GM21360 (cell line): Measurements from ENCODE around the gene SPSB1.
"Not testable (repeated sequence)": the region's sequence is repeated elsewhere in the genome, so short reads cannot be mapped to it uniquely, and the experiment has no call there.

Experiments
- ATAC-seq: cut with Tn5 transposase; IDR thresholded peaks from one replicate; pipeline ENCODE4 v1.9.1; 2021; ENCODE audit warnings: mild to moderate bottlenecking, moderate library complexity; ENCODE audit not compliant: unreplicated experiment

SPSB1 gene

DNA sequence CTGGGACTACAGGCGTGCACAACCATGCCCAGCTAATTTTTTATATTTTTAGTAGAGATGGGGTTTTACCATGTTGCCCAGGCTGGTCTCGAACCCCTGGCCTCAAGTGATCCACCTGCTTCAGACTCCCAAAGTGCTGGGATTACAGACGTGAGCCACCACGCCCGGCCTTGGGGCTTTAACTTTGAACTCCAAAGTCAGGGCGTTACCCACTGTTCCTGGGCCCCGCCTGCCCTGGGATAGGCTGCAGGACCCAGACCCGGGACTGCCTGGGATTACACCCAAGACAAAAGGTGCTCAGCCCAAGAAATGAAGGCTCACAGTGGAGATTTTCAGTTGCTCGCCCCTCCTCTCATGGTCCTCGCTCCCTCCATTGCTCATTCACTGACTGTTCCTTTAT lies 92.7 kb downstream of the SPSB1 start:
- ATAC-seq: not testable (repeated sequence)

DNA sequence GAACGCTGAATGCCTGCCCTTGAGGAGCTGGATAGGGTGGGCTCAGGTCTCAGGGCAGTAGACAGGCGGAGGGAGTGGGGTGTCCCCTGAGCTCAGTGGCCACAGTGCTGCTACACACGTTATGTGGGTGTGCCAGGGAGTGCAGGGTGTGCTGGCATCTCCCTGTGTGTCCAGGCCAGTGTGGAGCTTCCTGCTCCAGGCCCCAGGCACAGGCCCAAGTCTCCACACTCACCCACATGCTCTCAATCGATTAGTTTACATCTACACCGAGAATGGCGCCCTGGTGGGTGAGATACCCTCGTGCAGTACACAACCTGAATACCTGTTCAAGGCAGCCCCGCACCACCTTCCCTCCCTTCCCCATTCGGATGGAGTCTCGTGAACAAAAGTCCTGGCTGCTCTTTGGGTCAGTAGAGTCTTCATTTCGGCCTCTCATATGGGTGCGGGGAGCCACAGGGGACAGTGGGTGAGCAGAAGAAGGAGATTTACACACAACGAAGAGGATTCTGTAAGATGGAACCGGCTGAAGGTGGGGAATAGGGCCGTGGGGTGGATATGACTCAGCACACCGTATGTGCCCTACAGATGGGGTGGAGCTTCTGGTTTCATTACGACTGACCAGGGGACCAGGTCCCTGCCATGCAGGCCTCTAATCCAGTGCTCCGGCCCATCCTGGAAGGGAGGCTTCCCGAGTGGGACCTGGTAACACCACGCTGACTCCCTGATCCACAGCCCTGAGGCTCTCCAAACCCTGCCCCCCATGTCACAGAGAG lies 93.3 kb downstream of the SPSB1 start:
- no peak for ATAC-seq

DNA sequence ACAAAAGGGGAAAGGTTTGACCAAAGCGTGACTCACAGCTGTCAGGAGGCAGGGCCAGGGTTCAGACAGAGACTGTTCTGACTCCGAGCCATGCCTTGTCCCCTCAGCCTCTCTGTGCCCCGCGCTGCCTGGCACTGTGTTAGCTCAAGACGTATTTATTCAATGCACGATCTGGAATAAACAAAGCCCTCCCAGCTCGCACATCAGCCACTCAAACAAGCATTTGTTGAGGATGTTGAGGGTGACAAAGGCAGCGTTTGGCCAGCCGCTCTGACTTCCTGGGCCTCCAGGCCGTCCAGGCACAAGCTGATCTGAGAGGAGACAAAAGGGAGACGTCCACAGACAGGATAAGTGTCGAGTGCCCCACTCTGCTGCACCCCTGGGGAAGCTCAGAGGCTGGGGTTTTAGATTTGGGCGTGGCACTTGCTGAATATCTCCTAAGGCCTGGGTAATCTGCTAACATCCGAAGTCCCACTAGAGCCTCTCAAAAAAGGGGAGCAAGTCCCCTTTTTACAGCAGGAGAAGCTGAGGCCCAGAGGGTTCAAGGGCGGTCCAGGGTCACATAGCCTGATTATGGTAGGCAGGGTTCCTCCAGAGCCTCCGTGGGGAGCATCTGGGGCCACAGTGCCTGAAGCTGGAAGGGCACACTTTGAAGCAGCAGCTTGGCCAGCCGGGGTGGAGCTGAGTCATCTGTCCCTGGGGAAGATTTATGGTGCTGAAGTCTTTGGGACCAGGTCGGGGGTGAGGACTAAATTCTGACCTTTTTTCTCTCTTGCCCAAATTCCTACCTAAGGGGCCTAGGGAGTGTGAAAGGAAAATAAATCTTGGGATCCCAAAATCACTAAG lies 95.9 kb downstream of the SPSB1 start:
- no peak for ATAC-seq

DNA sequence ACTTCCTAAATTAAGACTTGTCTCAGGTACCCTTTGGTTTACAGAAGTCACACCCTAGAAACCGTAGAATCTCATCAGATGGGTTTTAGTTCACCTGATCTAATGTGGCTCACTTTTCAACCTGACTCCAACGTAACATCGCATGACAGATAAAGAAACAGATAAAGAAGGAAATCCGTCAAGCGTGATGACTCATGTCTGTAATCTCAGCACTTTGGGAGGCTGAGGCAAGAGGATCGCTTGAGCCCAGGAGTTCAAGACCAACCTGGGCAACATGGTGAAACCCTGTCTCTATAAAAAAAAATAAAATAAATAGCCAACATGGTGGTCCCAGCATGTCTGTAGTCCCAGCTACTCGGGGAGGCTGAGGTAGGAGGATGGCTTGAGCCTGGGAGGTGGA lies 97.3 kb downstream of the SPSB1 start:
- ATAC-seq: no peak

DNA sequence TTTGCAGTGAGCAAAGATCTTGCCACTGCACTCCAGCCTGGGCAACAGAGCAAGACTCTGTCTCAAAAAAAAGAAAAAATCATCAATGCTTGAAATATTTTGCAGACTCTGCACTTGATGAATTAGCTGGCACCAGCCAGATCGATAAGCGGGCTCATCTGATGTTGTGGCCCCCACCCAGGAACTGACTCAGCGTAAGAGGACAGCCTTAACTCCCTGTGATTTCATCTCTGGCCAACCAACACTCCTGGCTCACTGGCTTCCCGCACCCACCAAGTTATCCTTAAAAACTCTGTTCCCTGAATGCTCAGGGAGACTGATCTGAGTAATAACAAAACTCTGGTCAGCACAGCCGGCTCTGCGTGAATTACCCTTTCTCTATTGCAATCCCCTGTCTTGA lies 98.9 kb downstream of the SPSB1 start:
- ATAC-seq: no peak

DNA sequence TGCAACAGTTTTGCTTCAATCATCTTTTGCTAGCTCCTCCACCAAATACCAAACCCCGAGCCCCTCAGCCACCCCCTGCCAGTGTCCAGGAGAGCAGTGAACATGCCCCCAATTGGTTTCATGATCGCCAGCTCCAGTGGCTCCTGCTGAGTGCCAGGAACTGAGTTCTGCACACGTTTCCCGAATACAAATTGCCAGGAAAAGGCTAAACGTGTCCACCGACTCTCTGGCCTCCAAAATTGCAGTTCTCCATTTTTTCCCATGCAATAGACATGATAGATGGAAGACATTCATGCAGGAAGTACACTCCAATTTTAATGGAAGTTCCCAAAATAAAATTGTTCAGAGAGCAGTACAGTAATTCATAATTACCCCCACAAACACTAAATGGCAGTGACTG lies 101.3 kb downstream of the SPSB1 start:
- no peak for ATAC-seq

DNA sequence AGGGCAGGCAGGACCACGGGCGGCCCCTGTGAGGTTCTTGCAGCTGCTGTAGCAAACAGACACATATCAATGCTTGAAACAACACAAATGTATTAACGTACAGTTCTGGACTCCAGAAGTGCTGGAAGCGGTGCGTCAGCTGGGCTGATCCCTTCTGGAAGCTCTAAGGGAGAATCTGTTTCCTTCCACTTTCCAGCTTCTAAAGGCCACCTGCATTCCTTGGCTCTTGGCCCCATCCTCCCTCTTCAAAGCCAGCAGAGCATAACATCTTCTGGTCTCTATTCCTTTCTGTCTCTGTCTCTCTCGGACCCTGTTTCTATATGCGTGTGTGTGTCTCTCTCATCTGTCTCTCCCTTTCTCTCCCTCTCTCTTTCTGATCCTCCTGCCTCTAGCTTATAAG lies 102.3 kb downstream of the SPSB1 start:
- ATAC-seq: no peak

DNA sequence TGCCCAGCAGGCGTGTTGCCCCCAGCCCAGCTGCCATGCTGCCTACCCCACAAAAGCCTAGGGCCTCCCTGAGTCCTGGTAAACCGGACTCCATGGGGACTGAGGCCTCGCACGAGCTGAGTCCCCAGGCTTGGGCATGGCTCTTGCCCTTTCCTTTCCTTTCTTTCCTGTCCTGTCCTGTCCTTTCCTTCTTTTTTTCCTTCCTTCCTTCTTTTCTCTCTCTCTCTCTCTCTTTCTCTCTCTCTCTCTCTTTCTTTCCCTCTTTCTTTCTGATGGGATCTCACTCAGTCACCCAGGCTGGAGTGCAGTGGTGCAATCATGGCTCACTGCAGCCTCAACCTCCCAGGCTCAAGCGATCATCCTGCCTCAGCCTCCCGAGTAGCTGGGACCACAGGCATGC lies 104.4 kb downstream of the SPSB1 start:
- ATAC-seq: no peak

DNA sequence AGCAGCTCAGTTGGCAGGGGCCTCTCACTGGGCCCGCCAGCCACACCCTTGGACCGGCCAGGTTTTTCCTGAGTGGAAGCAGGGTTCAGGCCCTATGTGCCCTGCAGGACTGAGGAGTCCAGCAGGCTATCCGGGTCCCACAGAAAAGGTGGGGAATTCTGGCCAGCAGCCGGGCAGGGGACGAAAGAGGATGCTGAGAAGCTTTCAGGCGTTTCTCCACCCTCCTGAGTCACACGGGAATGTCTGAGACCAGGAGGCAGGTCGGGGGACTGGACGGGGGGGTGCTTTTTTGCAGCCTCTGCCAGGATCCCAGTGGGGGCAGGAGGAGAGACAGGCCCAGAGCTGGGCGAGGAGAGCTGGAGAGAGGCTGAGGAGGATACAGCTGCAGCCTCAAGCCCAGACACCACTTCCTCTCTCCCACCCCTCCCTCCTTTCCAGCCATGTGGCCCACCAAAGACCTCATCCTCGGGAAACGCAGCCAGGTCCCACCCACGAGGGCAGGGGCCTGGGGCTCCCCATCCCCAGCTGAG lies 105.4 kb downstream of the SPSB1 start:
- no peak for ATAC-seq

DNA sequence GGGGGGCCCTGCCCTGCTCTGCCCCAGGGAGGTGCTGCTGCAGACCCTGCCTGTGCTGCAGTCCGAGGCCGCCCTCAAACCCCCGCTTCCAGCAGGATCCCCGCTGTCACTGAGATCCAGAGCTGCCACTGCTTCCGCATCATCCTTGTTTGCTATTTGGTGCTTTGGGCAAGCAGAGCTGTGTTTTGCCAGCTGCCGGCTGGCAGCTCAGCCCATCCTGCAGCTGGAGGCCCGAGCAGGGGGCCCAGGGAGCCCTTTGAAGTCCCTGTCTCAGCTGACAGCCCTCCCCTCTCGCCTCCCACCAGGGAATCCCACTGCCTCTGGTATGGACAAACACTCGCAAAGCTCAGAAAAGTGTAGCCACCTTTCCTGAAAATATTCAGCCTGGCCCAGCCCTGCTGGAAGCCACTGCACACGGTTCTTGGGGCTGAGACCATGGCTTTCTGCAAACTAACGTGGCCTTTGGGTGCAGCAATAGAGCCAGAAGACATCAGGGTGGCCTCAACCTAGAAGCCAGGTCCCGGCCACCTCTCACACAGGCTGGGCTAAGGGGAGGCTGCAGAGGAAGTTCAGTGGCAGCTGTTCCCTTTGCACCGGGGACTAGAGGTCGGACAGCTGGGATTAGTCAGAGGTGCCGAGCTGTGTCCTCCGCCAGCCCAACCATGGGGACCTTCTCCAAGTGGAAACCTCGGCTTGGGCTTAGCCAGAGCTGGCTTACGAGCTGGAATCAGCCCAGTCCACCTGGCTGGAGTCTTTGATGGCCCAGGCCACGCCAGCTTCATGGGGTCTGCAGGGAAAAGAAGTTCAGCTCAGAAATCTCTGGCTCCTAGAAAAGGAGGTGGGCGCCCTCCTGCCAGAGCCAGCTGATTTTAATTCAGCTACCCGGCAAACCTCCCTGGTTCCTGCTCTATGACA lies 107.1 kb downstream of the SPSB1 start:
- ATAC-seq: no peak

DNA sequence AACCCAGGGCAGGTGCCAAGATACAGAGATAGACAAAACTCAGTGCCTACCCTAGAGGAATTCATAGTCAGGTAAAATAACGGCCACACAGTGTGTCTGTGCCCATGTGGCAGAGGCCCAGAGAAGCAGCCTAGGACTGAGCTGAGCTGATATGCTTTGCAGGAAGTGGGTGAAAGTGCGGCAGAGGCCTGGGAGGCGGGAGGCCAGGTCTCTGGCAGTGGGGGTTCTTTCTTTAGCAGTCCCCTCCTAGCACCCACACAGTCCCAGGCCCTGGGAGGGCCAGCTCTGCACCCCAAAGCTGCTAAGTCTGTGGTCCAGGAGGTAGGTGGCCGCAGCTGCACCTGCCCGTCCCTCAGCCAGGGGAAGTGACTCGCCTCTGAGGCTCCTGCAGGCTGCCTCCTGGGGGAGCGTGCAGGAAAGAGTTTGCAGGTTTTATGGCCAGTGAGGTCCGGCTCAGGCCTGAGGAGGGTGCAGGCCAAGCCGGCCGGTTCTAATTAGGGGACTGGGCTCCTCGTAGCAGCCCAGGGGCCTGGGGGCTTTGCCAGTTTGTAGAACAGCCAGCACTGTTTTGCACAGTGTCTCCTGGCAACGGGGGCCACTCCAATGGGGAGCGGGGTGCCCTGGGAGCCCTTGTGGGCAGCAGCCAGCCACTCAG lies 107.9 kb downstream of the SPSB1 start:
- ATAC-seq: no peak

DNA sequence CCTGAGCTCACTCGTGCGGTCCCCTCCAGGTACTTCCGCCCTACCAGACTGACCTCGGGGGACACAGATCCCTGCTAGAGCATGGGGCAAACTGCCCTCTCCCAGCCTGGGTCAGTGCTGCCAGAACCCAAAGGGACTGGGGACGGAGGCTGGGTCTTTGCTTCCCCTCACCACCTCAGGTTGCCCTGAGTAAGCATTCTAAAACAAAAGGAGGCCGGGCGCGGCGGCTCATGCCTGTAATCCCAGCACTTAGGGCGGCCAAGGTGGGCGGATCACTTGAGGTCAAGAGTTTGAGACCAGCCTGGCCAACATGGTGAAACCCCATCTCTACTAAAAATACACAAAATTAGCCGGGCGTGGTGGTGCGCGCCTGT lies 108.4 kb downstream of the SPSB1 start:
- no peak for ATAC-seq

DNA sequence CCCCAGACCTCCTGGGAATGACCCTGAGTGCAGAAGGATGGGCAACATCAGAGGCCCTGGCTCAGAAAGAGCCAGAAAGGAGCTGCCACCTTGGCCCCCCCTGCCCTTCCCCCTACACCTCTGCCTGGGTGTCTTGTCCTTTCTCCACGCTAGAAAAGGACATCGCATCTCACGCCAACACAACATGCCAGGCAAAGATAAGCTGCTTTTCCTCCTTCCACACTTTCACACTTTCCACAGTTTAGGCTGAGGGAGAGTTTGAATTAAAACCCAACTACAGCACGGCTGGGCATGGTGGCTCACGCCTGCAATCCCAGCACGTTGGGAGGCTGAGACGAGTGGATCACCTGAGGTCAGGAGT lies 109.5 kb downstream of the SPSB1 start:
- ATAC-seq: no peak

DNA sequence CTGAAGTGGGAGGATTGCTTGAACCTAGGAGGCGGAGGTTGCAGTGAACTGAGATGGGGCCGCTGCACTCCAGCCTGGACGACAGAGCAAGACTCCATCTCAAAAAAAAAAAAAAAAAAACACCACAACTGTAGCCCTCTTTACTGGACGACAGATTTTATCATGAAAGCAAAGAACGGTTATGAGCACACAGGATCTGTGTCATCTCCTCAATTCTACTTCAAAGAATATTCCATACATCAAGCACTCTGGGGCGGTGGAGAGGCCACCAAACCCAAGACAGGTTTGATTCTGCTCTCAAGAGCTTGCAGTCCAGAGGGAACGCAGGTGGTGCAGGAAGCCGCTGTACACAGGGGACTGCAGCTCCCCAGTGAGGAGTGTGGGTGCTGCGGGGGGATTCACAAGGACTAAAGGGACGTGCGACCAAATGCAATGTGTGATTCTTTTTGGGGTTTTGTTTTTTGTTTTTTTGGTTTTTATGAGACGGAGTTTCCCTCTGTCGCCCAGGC lies 110.1 kb downstream of the SPSB1 start:
- ATAC-seq: no peak

DNA sequence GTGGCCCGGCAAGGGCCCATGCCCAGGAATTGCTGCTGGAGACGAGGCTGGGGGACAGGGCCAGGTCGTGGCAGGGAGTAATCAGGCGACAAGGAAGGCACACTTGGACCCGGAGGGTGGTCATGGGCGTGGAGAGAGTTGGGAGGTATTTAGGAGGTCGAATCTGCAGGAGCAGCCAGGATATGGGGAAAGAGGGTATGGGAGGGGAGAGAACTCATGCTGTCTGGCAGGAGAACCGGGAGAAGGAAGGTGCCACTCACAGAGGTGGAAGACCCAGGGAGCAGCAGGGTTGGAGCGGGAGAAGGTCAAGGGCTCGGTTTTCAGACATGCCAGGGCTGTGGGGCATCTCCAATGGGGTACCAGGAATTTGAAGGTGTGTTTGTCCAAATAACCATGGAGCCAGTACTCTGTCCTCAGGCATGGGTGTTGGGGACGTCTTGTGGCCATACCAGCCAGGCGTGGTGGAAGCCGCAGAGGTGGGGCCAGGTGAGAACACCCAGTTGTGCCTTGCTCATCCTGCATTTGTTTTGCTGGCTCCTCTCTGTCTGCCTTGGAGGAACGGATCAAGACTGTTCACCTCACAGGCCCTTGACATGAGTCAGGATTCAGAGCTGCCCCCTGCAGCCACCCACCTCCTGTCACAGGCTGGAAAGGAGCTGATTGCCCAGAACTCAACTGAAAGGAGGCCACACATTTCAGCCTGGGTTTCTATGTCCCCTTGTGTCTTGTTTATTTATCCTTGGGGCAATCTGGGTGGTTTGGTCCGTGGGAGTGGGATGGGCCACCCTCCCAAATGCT lies 111.6 kb downstream of the SPSB1 start:
- no peak for ATAC-seq

DNA sequence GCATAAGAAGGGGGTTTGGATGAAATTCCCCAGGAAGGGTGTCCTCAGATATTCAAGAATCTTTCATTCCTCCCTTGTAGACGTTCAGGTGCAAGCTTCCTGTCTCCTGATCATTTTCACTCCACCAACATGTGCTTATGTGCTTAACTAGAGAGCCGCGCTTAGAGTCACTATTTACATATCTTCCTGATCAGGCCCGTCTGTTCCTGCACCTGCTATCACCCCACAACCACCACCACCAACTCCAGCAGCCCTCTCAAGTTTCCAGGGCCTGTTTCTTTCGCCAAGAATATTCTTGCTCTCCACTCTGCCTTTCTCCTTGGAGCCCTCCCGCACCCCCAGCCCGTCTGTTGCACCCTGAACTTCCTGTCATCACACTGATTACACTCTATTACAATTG lies 113.4 kb downstream of the SPSB1 start:
- ATAC-seq: no peak

DNA sequence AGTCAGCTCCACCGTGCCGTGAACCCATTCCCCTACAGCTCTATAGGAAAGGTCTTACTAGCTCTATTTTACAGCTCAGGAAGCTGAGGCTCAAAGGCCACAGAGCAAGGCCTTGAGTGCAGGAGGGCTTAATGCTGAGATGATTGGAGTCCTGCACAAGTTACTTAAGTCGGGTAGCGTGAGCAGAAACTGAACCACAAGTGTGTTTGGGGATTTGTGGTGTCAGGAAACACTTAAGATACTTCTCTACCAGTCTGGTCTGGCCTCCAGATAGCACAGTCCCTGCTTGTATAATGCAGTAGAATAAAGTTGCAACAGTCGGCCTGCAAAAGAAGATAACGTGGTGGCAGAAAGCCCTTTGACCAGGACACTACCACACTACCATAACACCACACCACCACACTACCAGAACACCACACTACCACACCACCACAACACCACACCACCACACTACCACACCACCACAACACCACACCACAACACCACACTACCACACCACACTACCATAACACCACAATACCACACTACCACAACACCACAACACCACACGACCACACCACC lies 118.1 kb downstream of the SPSB1 start:
- ATAC-seq: no peak

DNA sequence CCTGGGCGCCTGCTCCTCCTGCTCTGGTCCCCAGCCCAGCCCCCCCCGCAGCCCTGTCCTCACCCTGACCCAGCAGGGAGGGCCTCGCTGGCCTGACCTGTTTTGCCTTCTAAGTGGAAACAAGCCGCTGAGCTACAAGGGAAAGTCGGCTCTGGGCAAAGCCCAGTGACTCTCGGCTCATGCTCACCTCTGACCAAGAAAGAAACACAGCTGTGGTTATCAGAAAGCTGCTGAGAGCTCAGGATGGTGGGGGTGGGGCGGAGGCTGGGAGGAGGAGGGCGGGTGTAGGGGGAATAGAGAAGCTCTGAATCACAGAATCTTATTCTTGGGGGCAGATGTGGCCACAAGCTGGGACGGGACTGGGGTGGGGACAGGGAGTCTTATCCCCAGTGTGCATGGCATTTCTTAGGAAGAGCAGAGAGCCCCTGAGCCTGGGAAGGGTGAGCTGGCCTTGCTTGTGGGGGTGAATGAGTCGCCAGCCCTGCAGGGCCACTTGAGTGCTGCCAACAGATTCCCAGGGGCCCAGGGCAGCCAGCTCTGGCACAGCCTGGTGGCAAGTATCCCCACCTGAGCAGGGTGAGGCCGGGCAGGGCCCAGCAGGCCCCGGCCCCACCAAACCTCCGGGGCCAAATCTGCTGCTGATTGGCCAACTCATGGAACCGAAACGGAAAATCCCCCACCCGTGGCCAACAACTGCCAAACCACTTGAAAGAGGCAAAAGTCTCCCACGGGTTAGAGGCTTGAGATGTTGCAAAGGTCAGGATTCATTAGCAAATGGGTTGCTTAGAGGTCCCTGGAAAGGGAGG lies 120.6 kb downstream of the SPSB1 start:
- ATAC-seq: peak; percentile 46

DNA sequence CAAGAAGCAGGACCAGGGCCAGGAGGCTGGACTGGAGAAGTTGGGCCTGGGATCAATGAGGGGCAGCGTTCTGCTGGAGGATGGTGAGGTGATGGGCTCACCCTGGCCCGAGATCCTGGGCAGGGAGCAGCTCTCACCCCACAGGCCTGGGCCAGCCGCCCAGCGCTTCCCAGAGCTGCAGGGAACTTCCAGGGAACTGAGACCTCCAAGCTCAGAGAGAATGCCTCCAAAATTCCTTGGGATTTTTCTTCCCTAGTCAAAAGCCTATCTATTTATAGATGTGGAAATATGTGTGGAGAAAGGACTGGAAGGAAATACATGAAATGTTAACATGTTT lies 121.2 kb downstream of the SPSB1 start:
- peak; percentile 5 for ATAC-seq
